Left renal cortex interstitium (tissue), 4 donors: ENCODE results near the gene PFDN4. TPM values are rescaled to one million over a fixed set of nuclear protein-coding genes. Genes with fewer than 3 reads are reported as not detected.
A peak's percentile ranks its signal among the peaks of the same experiment; 100 is the strongest.
"Not testable (repeated sequence)": the region's sequence is repeated elsewhere in the genome, so short reads cannot be mapped to it uniquely, and the experiment has no call there.

ENCODE experiments used
- DNase-seq, 4 donors: peaks; one replicate each; pipeline ENCODE4 v3.0.0-alpha.2; 2013; ENCODE audit warnings: low read depth in 4 of 4, low spot score in 2 of 4, missing footprints in 1 of 4
- polyA plus RNA-seq, 4 donors: library from polyadenylated mRNA; unstranded; fragments of 120-200 nt; gene quantifications; one replicate each; pipeline ENCODE4 v1.2.1, GENCODE V29; 2013; ENCODE audit not compliant: insufficient read length in 4 of 4

PFDN4 gene
- polyA plus RNA-seq, 4 donors = 51.8 to 75.9 (median 57.6) TPM

GRCh38 chr20:54263116-54263690 is 55.3 kb downstream of the PFDN4 start:
- DNase-seq = no peak

- not testable (repeated sequence) for DNase-seq
These were observed 57.9 kb downstream of the PFDN4 start for GRCh38 chr20:54265791-54266190.

DNA sequence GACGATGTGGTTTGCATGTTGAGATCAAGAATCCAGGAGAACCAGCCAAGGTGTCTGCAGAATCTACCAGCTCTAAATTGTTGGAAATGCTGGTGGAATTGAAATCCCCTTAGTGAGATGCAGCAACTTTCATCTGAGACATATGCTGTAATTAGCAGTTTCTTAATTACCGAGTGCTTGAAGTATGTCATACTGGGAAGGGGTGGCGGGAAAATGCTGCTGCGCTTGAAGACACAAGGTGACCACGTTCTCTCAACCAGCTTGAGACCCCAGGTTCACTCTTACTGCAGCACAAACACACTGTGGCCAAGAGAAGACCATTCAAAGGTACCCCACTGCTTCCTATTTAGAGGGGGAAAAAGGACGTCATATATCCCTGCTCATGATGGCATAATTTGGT is 59.0 kb downstream of the PFDN4 start:
- no peak for DNase-seq

DNA sequence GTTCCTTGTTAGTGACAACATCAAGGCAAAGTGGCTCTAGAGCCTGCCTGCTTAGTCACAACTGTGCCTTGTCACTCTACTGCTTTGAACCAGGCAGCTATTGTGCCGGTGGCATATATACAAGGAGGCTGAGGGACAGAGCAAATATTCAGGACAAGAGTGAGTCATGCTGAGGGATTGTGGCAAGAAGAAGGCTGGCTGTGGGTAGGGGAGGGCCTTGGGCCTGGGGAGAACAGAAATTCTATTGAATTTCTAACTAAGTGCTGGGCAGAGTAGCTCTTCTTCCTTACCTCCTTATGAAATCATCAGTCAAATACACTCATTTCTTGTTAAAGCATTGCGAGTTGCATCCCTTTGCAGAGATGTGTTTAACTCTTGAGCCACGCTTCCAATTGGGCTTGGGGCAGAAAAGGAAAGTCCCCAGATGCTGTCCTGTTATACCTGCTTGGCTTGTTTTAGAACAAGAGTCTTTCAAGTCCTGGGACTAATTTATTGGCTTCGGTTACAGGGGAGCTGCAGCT is 59.7 kb downstream of the PFDN4 start:
- peak in 1 of 4 donors; percentile 8 for DNase-seq

DNA sequence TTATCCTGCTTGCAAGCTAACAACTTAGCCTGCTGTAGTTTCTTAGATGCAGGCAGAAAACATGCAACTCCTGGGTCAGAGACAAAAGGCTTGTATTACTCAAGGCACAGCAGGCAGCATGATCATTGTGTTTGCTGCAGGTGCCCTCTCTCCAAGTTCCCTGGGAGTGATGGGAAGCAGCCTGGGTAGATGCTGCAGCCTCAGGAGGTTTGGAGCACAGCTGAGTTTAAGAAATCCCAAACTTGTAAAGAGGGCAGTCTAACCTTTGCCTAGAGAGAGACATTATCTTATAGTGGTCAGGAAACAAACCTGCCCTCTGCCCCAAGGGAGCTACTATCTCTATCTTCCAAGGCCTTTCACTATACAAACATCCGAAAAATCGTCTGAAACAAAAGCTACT is 61.1 kb downstream of the PFDN4 start:
- no peak for DNase-seq

Other genes starting within 250 kb of the PFDN4 start
- 1 to 10 TPM; 2.8 to 5.3 (median 4.9) TPM for gene BCAS1, start 137.5 kb upstream of the PFDN4 start, polyA plus RNA-seq
- gene CYP24A1, start 34.1 kb upstream of the PFDN4 start, polyA plus RNA-seq = 1 to 10 TPM in 3 of 4 donors, under 1 TPM in 1; 0.89 to 3.6 (median 2.7) TPM